ENCODE data around the gene RAB3A. TPM values are rescaled to one million over a fixed set of nuclear protein-coding genes. Genes with fewer than 3 reads are reported as not detected.

RAB3A gene
- total and polyA plus RNA-seq, 9 of the 15 experiments (the other 6 are each of a cell fraction or from before 2014, with no cell fraction given), result 0.17 to 5.1 (median 0.90) TPM; not detected in 1

DNA sequence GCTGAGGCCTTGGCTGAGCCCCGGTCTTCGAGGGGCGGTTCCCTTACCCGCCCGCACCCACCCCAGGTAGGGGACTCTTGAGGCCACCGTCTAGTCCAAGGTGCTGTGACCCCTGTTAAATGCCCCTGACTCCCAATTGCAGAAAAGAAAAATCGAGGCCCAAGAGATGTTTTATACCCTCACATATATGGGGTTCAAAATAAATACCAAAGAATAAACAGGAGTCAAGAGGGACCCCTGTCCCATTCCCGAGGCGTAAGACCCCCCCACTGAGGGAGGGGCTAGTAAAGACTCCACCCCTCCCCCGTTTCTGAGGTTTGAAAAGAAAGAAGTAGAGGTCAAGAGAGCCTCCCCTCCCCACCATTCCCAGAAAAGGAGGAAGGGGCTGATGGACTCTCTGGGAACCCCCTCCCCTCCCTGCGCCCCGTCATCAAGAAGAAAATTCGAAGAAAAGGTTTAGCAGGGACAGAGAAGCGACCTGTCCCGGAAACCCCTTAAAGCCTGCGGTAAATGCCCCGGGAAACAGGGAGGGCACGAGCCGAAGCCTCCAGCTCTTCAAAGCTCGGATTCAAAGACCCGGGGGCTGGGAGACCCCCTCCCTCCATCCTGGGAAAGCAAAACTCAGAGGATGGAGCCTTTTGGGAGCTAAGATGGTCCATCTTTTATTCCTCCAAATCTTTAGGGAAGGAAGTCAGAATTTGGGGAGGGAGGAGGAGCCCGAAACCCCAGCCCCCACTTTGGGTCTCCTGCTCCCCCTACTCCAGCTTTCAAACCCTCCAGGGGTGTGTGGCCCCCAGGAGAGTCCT is 755 bp upstream of the RAB3A start (continued):
- TF ChIP-seq TCF3 (CRISPR knock-in tag; IDR thresholded peaks at IDR 0.05), result no peak
- TF ChIP-seq TFAM (CRISPR knock-in tag; conservative IDR thresholded peaks at IDR 0.05), result no peak
- TF ChIP-seq ZNF239 (CRISPR knock-in tag; IDR thresholded peaks at IDR 0.05), result no peak
- no peak for TF ChIP-seq U2AF1 (optimal IDR thresholded peaks at IDR 0.05; ENCODE audit: low read depth, low read length)
- no peak for TF ChIP-seq CREB3 (tag; conservative IDR thresholded peaks at IDR 0.05; ENCODE audit: low read depth)
- TF ChIP-seq, protein P1, sequence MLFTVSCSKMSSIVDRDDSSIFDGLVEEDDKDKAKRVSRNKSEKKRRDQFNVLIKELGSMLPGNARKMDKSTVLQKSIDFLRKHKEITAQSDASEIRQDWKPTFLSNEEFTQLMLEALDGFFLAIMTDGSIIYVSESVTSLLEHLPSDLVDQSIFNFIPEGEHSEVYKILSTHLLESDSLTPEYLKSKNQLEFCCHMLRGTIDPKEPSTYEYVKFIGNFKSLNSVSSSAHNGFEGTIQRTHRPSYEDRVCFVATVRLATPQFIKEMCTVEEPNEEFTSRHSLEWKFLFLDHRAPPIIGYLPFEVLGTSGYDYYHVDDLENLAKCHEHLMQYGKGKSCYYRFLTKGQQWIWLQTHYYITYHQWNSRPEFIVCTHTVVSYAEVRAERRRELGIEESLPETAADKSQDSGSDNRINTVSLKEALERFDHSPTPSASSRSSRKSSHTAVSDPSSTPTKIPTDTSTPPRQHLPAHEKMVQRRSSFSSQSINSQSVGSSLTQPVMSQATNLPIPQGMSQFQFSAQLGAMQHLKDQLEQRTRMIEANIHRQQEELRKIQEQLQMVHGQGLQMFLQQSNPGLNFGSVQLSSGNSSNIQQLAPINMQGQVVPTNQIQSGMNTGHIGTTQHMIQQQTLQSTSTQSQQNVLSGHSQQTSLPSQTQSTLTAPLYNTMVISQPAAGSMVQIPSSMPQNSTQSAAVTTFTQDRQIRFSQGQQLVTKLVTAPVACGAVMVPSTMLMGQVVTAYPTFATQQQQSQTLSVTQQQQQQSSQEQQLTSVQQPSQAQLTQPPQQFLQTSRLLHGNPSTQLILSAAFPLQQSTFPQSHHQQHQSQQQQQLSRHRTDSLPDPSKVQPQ (CRISPR knock-in tag; IDR thresholded peaks at IDR 0.05; ENCODE audit: borderline replicate concordance), result no peak
- TF ChIP-seq, protein P2, sequence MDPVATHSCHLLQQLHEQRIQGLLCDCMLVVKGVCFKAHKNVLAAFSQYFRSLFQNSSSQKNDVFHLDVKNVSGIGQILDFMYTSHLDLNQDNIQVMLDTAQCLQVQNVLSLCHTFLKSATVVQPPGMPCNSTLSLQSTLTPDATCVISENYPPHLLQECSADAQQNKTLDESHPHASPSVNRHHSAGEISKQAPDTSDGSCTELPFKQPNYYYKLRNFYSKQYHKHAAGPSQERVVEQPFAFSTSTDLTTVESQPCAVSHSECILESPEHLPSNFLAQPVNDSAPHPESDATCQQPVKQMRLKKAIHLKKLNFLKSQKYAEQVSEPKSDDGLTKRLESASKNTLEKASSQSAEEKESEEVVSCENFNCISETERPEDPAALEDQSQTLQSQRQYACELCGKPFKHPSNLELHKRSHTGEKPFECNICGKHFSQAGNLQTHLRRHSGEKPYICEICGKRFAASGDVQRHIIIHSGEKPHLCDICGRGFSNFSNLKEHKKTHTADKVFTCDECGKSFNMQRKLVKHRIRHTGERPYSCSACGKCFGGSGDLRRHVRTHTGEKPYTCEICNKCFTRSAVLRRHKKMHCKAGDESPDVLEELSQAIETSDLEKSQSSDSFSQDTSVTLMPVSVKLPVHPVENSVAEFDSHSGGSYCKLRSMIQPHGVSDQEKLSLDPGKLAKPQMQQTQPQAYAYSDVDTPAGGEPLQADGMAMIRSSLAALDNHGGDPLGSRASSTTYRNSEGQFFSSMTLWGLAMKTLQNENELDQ (CRISPR knock-in tag; IDR thresholded peaks at IDR 0.05; ENCODE audit: borderline replicate concordance), result no peak
- no peak for TF ChIP-seq ETS2 (tag; IDR thresholded peaks at IDR 0.05; ENCODE audit: borderline replicate concordance, poor library complexity, severe bottlenecking)
- no peak for TF ChIP-seq STAT5A (IDR thresholded peaks at IDR 0.05; ENCODE audit: borderline replicate concordance, low read length)
- TF ChIP-seq, protein P3, sequence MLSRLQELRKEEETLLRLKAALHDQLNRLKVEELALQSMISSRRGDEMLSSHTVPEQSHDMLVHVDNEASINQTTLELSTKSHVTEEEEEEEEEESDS (CRISPR knock-in tag; IDR thresholded peaks at IDR 0.05), result no peak
- TF ChIP-seq ZNF311 (CRISPR knock-in tag; IDR thresholded peaks at IDR 0.05), result no peak
- TF ChIP-seq ZNF507 (tag; conservative IDR thresholded peaks at IDR 0.05), result no peak
- TF ChIP-seq BRD4 (IDR thresholded peaks at IDR 0.05), result no peak
- TF ChIP-seq ZNF263 (CRISPR knock-in tag; IDR thresholded peaks at IDR 0.05; ENCODE audit: borderline replicate concordance), result no peak
- TF ChIP-seq CAMTA2 (CRISPR knock-in tag; conservative IDR thresholded peaks at IDR 0.05), result no peak
- no peak for TF ChIP-seq SMARCB1 (IDR thresholded peaks at IDR 0.05; ENCODE audit: insufficient read length, low read depth)
- TF ChIP-seq, protein P4, sequence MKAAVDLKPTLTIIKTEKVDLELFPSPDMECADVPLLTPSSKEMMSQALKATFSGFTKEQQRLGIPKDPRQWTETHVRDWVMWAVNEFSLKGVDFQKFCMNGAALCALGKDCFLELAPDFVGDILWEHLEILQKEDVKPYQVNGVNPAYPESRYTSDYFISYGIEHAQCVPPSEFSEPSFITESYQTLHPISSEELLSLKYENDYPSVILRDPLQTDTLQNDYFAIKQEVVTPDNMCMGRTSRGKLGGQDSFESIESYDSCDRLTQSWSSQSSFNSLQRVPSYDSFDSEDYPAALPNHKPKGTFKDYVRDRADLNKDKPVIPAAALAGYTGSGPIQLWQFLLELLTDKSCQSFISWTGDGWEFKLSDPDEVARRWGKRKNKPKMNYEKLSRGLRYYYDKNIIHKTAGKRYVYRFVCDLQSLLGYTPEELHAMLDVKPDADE (conservative IDR thresholded peaks at IDR 0.05; ENCODE audit: control insufficient read depth, low read depth, low read length), result no peak
- TF ChIP-seq, protein P5, sequence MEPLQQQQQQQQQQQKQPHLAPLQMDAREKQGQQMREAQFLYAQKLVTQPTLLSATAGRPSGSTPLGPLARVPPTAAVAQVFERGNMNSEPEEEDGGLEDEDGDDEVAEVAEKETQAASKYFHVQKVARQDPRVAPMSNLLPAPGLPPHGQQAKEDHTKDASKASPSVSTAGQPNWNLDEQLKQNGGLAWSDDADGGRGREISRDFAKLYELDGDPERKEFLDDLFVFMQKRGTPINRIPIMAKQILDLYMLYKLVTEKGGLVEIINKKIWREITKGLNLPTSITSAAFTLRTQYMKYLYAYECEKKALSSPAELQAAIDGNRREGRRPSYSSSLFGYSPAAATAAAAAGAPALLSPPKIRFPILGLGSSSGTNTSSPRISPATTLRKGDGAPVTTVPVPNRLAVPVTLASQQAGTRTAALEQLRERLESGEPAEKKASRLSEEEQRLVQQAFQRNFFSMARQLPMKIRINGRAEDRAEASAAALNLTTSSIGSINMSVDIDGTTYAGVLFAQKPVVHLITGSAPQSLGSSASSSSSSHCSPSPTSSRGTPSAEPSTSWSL (CRISPR knock-in tag; IDR thresholded peaks at IDR 0.05; ENCODE audit: borderline replicate concordance), result no peak
